Measurements from ENCODE around the gene RTN4R. TPM values are rescaled to one million over a fixed set of nuclear protein-coding genes. Genes with fewer than 3 reads are reported as not detected.

Gene RTN4R
- total RNA-seq, 1 donor from 2014 or later, result 2.9 TPM

- H3K9me3 ChIP-seq (ENCODE audit: insufficient read depth, low read depth, low read length), result no peaks in the 10 kb centered on the region
- TF ChIP-seq EZH2 (IDR thresholded peaks at IDR 0.05; ENCODE audit: insufficient read depth, low read length), result no peak
- TF ChIP-seq CTCF (IDR thresholded peaks at IDR 0.05; ENCODE audit: insufficient read depth, low read depth, low read length), result no peak
- Mint-ChIP-seq H3K4me1 (ENCODE audit: low read depth, unreplicated experiment) (no peaks in the 10 kb centered on the region), H3K36me3 (ENCODE audit: low read depth, unreplicated experiment) (no peaks in the 10 kb centered on the region), H3K27me3 (ENCODE audit: low read depth, unreplicated experiment) (peaks cover 15% of the 10 kb centered on the region), H3K27ac (ENCODE audit: unreplicated experiment) (no peak overlapping the region), H3K9me3 (ENCODE audit: unreplicated experiment) (no peaks in the 10 kb centered on the region), H3K4me3 (ENCODE audit: unreplicated experiment) (no peak overlapping the region)
- no peaks in the 10 kb centered on the region for H3K79me2 ChIP-seq (ENCODE audit: insufficient read depth, low read length)
- H3K27me3 ChIP-seq (ENCODE audit: insufficient read depth, low read length), result peaks cover 7% of the 10 kb centered on the region
- no peak overlapping the region for H3K4me2 ChIP-seq (ENCODE audit: low read length)
- no peaks in the 10 kb centered on the region for H4K20me1 ChIP-seq (ENCODE audit: insufficient read depth, low read length)
- H3K9ac ChIP-seq (ENCODE audit: low read length), result no peak overlapping the region
- DNase-seq (ENCODE audit: low read depth), result no peak
- H3K36me3 ChIP-seq (ENCODE audit: insufficient read depth, low read length), result no peaks in the 10 kb centered on the region
- H2AFZ ChIP-seq (ENCODE audit: low read depth, low read length), result no peak overlapping the region
- peaks cover 9% of the 10 kb centered on the region for H3K4me1 ChIP-seq (ENCODE audit: insufficient read depth, low read length)
- H3K4me3 ChIP-seq (ENCODE audit: insufficient read depth, low read depth, low read length), result no peak overlapping the region
- H3K27ac ChIP-seq (ENCODE audit: low read depth, low read length), result no peak overlapping the region
- FAIRE-seq, result no peak
These were observed 32.6 kb downstream of the RTN4R start for GRCh38 chr22:20235389-20235991.

DNA sequence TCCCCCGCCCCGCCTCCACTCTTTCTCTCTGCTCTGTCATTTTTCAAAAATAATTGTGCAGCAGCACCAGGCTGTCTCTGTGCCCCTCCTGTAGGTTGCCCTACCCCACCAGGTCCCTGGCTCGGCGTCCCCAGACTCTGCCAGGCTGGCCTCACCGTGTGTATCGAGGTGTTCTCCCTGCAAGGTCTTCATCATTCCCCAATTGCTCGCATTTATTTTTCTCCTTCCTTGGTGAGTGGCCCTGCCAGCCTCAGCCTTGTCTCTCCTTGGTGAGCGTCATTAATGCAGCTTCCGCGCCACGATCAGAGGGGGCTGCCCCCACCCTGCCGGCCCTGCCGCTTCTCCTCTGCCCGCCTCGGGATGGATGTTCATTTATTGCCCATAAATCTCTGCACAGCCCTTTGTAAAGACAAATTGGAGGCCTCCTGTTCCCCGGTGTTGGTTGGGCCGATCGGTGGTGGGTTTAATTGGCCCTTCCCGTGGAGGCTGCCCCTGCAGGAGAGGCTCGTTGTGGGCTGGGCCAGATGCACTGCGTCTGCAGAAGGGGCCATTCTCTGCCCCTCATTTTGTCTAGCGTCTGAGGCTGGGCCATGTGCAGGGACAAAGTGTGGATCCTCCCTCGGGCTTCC lies 33.2 kb downstream of the RTN4R start:
- Histone ChIP-seq H3K4me3 (ENCODE audit: insufficient read depth, low read depth, low read length) (no peak overlapping the region), H3K36me3 (ENCODE audit: insufficient read depth, low read length) (no peaks in the 10 kb centered on the region), H3K9me3 (ENCODE audit: insufficient read depth, low read depth, low read length) (no peaks in the 10 kb centered on the region), H3K27ac (ENCODE audit: low read depth, low read length) (no peak overlapping the region), H3K9ac (ENCODE audit: low read length) (no peak overlapping the region), H3K4me1 (ENCODE audit: insufficient read depth, low read length) (peaks cover 9% of the 10 kb centered on the region), H3K4me2 (ENCODE audit: low read length) (no peak overlapping the region), H3K79me2 (ENCODE audit: insufficient read depth, low read length) (no peaks in the 10 kb centered on the region), H4K20me1 (ENCODE audit: insufficient read depth, low read length) (no peaks in the 10 kb centered on the region), H2AFZ (ENCODE audit: low read depth, low read length) (no peak overlapping the region), H3K27me3 (ENCODE audit: insufficient read depth, low read length) (peaks cover 7% of the 10 kb centered on the region)
- no peak for TF ChIP-seq EZH2 (IDR thresholded peaks at IDR 0.05; ENCODE audit: insufficient read depth, low read length)
- no peak for TF ChIP-seq CTCF (IDR thresholded peaks at IDR 0.05; ENCODE audit: insufficient read depth, low read depth, low read length)
- Mint-ChIP-seq H3K36me3 (ENCODE audit: low read depth, unreplicated experiment) (no peaks in the 10 kb centered on the region), H3K27ac (ENCODE audit: unreplicated experiment) (no peak overlapping the region), H3K27me3 (ENCODE audit: low read depth, unreplicated experiment) (peaks cover 15% of the 10 kb centered on the region), H3K9me3 (ENCODE audit: unreplicated experiment) (no peaks in the 10 kb centered on the region), H3K4me3 (ENCODE audit: unreplicated experiment) (no peak overlapping the region), H3K4me1 (ENCODE audit: low read depth, unreplicated experiment) (no peaks in the 10 kb centered on the region)
- DNase-seq (ENCODE audit: low read depth) (no peak), FAIRE-seq (no peak)

GRCh38 chr22:20234314-20234682 lies 33.8 kb downstream of the RTN4R start:
- H3K4me1 ChIP-seq (ENCODE audit: insufficient read depth, low read length), result peaks cover 6% of the 10 kb centered on the region
- Mint-ChIP-seq H3K36me3 (ENCODE audit: low read depth, unreplicated experiment) (no peaks in the 10 kb centered on the region), H3K9me3 (ENCODE audit: unreplicated experiment) (no peaks in the 10 kb centered on the region), H3K27ac (ENCODE audit: unreplicated experiment) (no peak overlapping the region), H3K4me3 (ENCODE audit: unreplicated experiment) (no peak overlapping the region), H3K4me1 (ENCODE audit: low read depth, unreplicated experiment) (no peaks in the 10 kb centered on the region), H3K27me3 (ENCODE audit: low read depth, unreplicated experiment) (peaks cover 17% of the 10 kb centered on the region)
- peaks cover 7% of the 10 kb centered on the region for H3K27me3 ChIP-seq (ENCODE audit: insufficient read depth, low read length)
- H3K27ac ChIP-seq (ENCODE audit: low read depth, low read length), result no peak overlapping the region
- H3K36me3 ChIP-seq (ENCODE audit: insufficient read depth, low read length), result no peaks in the 10 kb centered on the region
- H3K4me3 ChIP-seq (ENCODE audit: insufficient read depth, low read depth, low read length), result no peak overlapping the region
- no peaks in the 10 kb centered on the region for H3K9me3 ChIP-seq (ENCODE audit: insufficient read depth, low read depth, low read length)
- no peak for DNase-seq (ENCODE audit: low read depth)
- H3K9ac ChIP-seq (ENCODE audit: low read length), result no peak overlapping the region
- TF ChIP-seq CTCF (IDR thresholded peaks at IDR 0.05; ENCODE audit: insufficient read depth, low read depth, low read length), result no peak
- TF ChIP-seq EZH2 (IDR thresholded peaks at IDR 0.05; ENCODE audit: insufficient read depth, low read length), result no peak
- FAIRE-seq, result no peak
- H4K20me1 ChIP-seq (ENCODE audit: insufficient read depth, low read length), result no peaks in the 10 kb centered on the region
- H2AFZ ChIP-seq (ENCODE audit: low read depth, low read length), result no peak overlapping the region
- no peak overlapping the region for H3K4me2 ChIP-seq (ENCODE audit: low read length)
- H3K79me2 ChIP-seq (ENCODE audit: insufficient read depth, low read length), result no peaks in the 10 kb centered on the region
